ENCODE data around the gene REEP2.

REEP2 gene

DNA sequence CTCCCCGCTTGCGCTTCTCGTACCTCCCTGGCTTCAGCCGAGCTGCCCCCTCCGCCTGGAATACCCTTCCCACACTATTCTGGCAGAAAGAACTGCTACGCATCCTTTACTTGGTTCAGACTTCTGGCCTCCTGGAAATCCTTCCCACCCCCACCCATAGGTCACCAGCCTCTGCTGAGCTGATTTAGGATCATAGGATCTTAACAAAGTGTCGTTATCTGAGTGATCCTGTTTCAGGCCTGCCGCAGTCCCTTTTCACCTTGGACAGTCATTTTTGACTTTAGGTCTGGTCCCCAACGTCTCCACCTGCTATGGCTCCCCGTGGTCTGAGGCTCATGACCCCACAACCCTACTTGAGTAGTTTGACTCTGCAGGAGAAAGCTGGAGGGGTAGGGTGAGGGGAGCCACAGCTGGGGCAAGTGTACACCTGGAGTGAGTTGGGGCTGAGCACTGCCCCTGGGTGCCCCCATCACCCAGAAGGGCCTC, 53.7 kb downstream of the REEP2 start:
- Histone ChIP-seq H3F3A (ENCODE audit: insufficient read depth) (no peaks in the 10 kb centered on the region), H3K4me2 (ENCODE audit: low read depth, low read length, poor library complexity, severe bottlenecking) (peak overlapping the region; percentile 41), H4K20me1 (ENCODE audit: low read depth, low read length) (no peaks in the 10 kb centered on the region), H3K79me2 (ENCODE audit: insufficient read depth, low read length) (no peaks in the 10 kb centered on the region), H3K9me3 (ENCODE audit: insufficient read depth, low read length) (no peaks in the 10 kb centered on the region), H3K36me3 (ENCODE audit: low read length) (no peaks in the 10 kb centered on the region), H3K27me3 (ENCODE audit: low read length) (no peaks in the 10 kb centered on the region), H3K4me3 (ENCODE audit: insufficient read depth, low read length, poor library complexity, severe bottlenecking) (peak overlapping the region; percentile 46), H3K27ac (ENCODE audit: low read depth, low read length) (no peak overlapping the region), H3K9ac (ENCODE audit: low read length) (peak overlapping the region; percentile 57), H3K9me2 (replicated peaks; ENCODE audit: insufficient read depth, low read length) (no peaks in the 10 kb centered on the region), H2AFZ (ENCODE audit: low read depth, low read length, severe bottlenecking) (no peak overlapping the region)
- no peak for TF ChIP-seq EZH2phosphoT487 (conservative IDR thresholded peaks at IDR 0.05; ENCODE audit: low read length)
- TF ChIP-seq, protein P1, sequence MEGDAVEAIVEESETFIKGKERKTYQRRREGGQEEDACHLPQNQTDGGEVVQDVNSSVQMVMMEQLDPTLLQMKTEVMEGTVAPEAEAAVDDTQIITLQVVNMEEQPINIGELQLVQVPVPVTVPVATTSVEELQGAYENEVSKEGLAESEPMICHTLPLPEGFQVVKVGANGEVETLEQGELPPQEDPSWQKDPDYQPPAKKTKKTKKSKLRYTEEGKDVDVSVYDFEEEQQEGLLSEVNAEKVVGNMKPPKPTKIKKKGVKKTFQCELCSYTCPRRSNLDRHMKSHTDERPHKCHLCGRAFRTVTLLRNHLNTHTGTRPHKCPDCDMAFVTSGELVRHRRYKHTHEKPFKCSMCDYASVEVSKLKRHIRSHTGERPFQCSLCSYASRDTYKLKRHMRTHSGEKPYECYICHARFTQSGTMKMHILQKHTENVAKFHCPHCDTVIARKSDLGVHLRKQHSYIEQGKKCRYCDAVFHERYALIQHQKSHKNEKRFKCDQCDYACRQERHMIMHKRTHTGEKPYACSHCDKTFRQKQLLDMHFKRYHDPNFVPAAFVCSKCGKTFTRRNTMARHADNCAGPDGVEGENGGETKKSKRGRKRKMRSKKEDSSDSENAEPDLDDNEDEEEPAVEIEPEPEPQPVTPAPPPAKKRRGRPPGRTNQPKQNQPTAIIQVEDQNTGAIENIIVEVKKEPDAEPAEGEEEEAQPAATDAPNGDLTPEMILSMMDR (IDR thresholded peaks at IDR 0.05; ENCODE audit: insufficient read depth, low read length, poor library complexity, severe bottlenecking) = no peak

- Histone ChIP-seq H4K20me1 (ENCODE audit: low read depth, low read length) (no peaks in the 10 kb centered on the region), H3K27ac (ENCODE audit: low read depth, low read length) (no peak overlapping the region), H3K9ac (ENCODE audit: low read length) (no peak overlapping the region), H3K4me2 (ENCODE audit: low read depth, low read length, poor library complexity, severe bottlenecking) (no peak overlapping the region), H3K9me2 (replicated peaks; ENCODE audit: insufficient read depth, low read length) (no peaks in the 10 kb centered on the region), H2AFZ (ENCODE audit: low read depth, low read length, severe bottlenecking) (no peak overlapping the region), H3F3A (ENCODE audit: insufficient read depth) (no peaks in the 10 kb centered on the region), H3K36me3 (ENCODE audit: low read length) (no peaks in the 10 kb centered on the region), H3K9me3 (ENCODE audit: insufficient read depth, low read length) (no peaks in the 10 kb centered on the region), H3K79me2 (ENCODE audit: insufficient read depth, low read length) (no peaks in the 10 kb centered on the region), H3K4me3 (ENCODE audit: insufficient read depth, low read length, poor library complexity, severe bottlenecking) (no peak overlapping the region), H3K27me3 (ENCODE audit: low read length) (no peaks in the 10 kb centered on the region)
- no peak for TF ChIP-seq EZH2phosphoT487 (conservative IDR thresholded peaks at IDR 0.05; ENCODE audit: low read length)
- TF ChIP-seq, protein P1 (IDR thresholded peaks at IDR 0.05; ENCODE audit: insufficient read depth, low read length, poor library complexity, severe bottlenecking) = no peak
These were observed 56.5 kb downstream of the REEP2 start for GRCh38 chr5:138495351-138495750.

Data from SU-DHL-6 (cell line).